Anterior cingulate cortex (tissue), 58 donors: Measurements from ENCODE around the gene ADGRL2.

ENCODE experiments used
- DNase-seq, 58 donors: peaks; one replicate each; lab custom pipeline; 2025; lab: John Stamatoyannopoulos, UW

Gene ADGRL2

GRCh38 chr1:81805537-81806431, 5.0 kb downstream of the ADGRL2 start:
- no peak for DNase-seq

GRCh38 chr1:81806432-81806770, 5.7 kb downstream of the ADGRL2 start:
- DNase-seq, result no peak

GRCh38 chr1:81808760-81809159, 8.0 kb downstream of the ADGRL2 start:
- DNase-seq, result no peak

GRCh38 chr1:81809808-81810207, 9.1 kb downstream of the ADGRL2 start:
- DNase-seq, result no peak

DNA sequence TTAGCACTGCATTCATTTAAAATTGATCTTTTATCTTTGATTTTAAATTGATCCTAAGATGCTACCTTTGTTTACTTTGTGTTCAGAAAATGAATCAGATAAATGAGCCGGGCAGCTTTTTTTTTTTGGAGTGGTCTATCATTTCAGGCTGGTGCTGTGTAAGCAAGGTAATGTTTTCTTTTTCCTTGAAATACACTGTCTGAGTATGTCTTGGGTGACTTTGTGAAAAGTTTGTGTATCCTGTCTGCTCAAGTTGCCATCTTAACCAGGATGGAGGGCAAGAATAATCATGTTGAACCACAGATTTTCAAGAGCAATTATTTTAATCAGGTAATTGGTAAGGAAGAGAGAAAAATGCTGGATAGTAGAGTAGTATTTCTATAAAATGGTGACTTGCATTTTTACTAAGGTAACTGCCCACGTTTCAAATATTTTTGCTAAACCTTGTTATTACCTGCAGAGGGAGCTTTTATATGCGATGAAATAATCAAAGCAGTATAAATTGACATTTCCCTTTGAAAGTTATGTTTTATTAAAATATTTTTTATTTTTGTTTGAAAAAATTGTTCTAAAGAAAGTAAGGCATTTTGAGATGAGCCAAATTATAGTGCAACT, 11.1 kb downstream of the ADGRL2 start:
- no peak for DNase-seq

- no peak for DNase-seq
Measured at GRCh38 chr1:81812712-81813111, 12.0 kb downstream of the ADGRL2 start.

DNA sequence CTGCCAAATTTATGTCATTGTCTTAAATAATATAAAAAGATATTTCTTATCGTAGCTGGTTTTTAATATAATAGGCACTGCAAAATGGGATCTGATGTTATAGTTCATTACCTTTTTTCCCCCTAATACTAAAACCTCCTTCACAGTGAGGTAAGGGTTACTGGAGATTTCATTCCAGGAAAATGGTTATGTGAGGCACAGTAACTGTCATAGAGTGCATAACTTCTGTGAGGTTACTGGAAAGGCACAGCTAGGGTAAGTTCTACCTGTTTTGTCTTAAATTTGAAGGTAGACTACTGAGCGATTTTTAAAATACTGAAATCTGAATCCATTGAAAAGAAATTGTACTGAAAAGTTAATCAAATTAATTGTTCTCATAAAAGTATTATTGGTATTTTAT, 13.0 kb downstream of the ADGRL2 start:
- DNase-seq, result no peak

DNA sequence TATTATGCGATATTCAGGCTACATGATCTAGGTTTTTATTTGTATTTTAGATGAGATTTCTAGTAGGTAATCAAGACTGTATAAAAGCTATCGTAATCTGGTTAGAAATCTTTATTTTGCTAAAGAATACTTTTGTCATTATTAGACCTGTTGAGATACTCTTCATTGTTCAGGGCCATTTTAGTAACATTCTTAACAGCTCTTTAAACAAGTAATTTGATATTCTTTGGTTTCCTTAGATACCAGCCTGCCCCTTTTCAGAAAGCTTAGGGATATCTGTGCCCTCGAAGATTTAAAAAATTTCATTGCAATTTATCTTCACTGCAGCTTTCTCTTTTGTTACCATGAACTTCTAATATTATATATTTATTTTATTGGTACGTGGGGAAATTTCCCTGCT, 18.9 kb downstream of the ADGRL2 start:
- DNase-seq, result no peak

GRCh38 chr1:81820765-81821164, 20.0 kb downstream of the ADGRL2 start:
- DNase-seq, result no peak

DNA sequence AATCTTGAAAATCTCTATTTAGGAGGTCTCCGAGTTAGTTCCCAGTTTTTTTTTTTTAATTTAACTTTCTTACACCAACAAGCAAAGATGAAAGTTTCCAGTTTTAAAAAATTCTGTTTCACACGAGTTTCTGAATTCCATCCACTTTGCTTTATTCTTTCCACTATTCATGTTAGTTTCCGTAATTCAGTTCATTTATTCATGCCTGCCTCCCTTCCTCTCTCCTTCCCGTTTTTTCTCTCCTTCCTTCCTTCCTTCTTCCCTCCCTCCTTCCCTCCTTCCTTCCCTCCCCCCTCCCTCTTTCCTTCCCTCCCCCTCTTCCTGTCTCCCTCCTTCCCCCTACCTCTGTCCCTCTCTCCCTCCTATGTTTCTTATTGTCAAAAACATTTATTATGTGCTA, 22.3 kb downstream of the ADGRL2 start:
- no peak for DNase-seq

- no peak for DNase-seq
Measured at GRCh38 chr1:81824759-81825158, 24.0 kb downstream of the ADGRL2 start.

- no peak for DNase-seq
Measured at GRCh38 chr1:81827942-81828341, 27.2 kb downstream of the ADGRL2 start.

DNA sequence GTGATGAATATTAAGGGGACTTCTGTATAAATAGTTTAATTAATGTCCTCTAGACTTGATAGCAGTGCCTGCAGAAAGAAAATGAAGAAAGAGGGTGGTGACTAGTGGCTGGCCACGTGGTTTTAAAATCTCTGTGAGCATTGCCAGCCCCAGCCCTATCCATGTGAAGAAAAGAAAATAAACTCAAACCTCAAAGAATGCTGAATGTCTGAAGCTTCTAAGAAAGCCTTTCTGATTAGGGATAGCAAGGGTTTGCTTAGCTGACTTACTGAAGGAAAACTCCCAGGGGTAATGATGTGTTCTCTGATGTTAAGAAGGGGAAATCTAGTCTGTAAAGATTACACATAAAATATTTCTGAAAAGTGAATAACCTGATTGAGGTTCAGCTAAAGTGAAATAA, 31.8 kb downstream of the ADGRL2 start:
- DNase-seq, result no peak

DNA sequence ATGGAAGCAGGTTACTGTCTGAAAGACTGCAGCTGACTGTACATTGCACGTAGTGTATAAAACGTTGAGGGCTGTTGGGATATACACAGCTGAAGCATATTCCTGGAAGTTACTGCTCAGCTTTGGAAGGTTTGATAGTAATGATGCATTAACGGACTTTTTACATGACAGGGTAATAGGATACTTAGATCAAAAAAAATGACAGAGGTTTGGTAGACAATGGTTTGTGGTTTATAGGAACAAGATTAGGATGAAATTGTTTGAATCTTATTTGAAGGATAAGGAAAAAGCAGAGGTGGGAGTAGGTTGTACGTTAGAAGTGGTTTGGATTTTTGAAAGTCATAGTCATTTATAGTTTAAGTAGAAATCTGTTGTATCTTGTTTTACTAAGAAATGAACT, 33.0 kb downstream of the ADGRL2 start:
- no peak for DNase-seq

DNA sequence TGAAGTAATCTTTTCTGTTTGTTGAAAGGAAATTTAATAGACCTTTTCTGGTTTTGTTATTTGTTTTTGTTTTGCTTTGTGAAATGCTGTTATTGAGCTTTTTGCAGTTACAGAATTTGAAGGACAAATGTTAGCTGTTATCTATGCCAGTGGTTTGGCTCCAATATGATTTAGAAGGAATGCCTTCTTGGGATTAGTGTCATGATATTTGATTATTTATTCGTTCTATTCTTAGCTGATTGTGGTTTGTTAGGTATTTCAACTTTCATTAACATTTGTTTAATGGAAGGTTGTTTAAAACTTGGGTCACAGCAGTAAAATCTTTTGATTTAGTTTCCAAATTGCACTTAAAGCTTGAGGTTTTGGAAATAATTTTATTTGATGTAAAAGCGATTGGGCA, 33.5 kb downstream of the ADGRL2 start:
- no peak for DNase-seq

DNA sequence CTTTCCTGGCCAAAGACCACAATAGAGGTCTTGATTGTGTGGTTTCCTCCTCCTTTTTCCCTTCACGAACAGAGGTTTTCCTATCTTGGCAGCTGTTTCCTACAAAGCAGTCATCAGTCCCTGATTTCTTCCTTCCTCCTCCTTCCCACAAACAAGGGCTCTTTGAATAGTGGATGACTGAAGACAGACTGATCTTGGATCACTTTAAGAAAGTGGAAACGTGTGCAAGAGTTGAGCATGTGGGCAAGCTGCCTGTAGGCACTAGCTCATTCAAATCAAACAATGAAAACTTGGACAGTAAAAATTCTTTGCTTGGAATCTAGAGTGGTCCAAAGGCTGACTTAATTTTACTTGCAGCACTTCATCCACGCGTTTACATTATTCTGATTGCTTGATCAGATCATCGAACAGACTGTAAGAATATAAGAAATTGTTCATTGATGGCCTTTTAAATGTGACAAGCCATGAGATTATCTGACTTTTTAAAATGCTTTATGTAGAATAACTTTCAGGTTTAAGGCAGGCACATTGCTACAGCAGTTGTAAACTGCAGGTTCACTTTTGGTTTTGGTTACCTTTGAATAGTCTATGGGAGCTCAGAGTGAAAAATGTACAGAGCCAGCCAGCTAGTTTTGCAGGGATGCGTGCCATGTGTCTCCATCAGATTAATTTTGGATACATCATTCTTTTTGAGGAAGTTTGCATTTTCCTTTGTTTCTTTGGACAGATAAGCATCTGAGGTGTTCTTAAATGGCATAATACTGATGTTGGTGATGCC, 34.4 kb downstream of the ADGRL2 start:
- no peak for DNase-seq

GRCh38 chr1:81836007-81836626, 35.4 kb downstream of the ADGRL2 start:
- no peak for DNase-seq

- DNase-seq, result no peak
Measured at GRCh38 chr1:81838600-81839218, 38.0 kb downstream of the ADGRL2 start.

DNA sequence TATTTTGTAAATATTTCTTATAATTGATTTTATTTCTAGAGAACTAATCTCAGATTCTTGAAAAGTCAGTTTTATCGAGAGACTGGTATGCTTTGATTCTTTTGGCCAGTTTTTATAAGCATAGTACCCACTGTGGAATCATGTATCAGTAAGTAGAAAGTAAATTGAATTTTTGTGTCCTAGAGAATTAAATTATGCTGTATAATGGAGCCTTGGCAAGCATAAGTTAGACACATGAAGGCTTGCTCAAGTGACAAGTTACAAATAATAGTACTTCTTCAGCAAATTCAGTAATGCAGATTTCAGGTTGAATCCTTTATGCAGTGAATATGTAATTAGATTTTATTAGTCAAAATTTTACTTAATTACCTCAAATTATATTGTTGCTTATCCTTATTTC, 40.1 kb downstream of the ADGRL2 start:
- DNase-seq, result no peak

DNA sequence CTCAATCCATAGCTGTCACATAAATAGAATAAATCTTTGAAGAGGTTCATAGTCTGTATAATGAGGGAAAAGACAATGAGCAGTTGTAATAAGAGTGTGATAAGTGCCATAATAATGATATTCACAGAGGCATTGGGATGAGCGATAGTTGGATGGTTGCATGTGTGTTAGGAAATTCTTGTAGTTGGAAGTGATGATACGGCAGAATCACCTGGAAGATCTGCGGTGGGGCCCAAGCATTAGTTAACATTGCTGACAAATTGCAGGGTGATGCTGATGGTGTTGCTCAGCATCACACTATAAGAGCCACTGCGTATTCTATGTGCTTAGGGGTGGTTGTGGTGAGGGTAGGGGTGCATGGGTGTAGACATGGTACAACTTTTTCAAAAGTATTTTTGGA, 41.1 kb downstream of the ADGRL2 start:
- DNase-seq, result no peak

DNA sequence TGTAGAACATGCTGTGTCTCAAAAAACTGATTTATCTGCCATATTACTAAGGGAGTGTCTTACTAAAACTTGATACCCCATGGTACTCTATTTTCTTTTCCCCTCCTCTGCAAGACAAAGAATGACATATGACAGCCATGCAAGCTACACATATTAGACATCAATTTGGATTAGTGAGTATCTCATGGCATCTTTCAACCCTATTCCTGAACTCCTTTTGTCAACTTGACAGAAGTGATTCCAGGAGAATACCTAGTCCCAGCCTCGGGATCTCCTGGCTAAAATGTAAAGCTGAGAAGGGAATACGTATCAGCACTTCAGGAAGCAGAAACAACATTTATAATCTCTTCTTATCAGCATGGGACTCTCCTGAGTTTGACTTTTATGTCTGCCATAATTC, 43.7 kb downstream of the ADGRL2 start:
- no peak for DNase-seq
